HG02571 (cell line): ENCODE results near the gene LILRA1.
"Not testable (repeated sequence)": the region's sequence is repeated elsewhere in the genome, so short reads cannot be mapped to it uniquely, and the experiment has no call there.

Experiments used
- ATAC-seq: cut with Tn5 transposase; IDR thresholded peaks from one replicate; pipeline ENCODE4 v1.9.1; 2021; ENCODE audit warnings: mild to moderate bottlenecking, moderate library complexity; ENCODE audit not compliant: unreplicated experiment

LILRA1 gene

GRCh38 chr19:54593445-54593844, at the start of gene LILRA1:
TSS of gene LILRA1 (plus strand) at chr19:54593632. CDS start at chr19:54594245, 613 bp downstream.
- ATAC-seq = not testable (repeated sequence)

DNA sequence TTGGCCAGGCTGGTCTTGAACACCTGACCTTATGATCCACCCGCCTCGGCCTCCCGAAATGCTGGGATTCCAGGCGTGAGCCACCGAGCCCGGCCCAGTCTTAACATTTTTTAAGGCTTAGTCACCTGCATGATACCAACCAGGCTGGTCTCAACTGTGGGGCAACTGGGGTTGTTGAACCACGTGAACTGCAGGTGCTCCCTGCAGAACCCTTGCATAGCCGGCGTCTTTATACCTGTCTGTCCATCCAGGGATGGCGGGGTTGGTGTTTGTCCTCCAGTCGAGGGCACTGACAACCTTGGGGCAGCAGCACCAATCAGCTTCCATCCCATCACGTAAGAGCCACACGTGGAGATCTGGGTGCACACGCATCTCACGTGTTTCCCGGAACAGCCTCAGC, 44.6 kb upstream of the LILRA1 start:
- no peak for ATAC-seq

- ATAC-seq = no peak
These were observed 44.2 kb upstream of the LILRA1 start for GRCh38 chr19:54549224-54549623.

DNA sequence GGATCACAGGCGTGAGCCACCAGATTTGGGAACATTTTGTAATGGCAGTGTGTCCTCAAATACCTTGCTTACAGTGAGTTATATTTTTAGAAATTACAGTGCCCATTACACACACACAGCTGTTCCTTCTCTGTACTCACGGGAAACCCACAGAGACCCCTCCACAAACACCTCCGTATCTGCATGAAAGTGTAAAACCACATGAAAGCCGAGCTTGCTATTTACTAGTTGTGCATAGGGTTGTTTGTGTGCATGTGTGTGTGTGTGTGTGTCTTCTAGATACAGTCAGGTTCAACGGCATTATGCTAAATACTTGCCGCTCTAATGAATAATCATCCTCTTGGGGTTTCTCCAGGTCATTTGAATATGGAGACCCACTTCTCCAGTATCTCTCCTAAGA, 42.1 kb upstream of the LILRA1 start:
- no peak for ATAC-seq

DNA sequence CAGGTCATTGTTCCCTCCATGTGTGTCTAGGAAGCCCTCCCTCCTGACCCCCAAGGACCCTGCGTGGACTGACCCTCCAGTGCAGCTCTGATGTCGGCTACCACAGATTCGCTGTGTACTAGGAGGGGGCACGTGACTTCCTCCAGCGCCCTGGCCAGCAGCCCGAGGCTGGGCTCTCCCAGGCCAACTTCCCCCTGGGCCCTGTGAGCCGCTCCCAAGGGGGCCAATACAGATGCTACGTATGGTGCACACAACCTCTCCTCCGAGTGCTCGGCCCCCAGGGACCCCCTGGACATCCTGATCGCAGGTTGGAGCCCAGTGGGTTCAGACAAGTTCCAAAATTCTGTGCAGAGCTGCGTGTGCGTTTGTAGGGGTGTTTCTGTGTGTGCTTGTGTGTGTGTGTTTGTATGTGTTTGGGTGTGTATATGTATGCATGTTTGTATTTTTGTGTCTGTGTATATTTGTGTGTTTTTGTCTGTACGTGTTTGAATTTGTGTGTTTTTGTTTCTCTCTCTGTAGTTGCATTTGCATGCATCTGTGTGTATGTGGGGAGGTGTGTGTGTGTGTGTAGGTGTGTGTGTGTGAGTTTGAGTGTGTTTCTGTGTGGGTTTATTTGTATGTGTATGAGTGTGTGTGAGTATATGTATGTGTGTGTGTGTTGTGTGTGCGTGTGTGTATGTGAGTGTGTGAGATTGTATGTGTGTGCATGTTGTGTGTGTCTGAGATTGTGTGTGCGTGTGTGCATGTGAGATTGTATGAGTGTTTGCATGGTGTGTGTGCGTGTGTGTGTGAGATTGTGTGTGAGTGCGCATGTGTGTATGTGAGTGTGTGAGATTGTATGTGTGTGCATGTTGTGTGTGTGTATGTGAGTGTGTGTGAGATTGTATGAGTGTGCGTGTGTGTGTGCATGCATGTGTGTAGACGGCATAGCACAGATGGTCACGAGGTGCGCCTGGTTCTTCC, 41.2 kb upstream of the LILRA1 start:
- no peak for ATAC-seq

- no peak for ATAC-seq
These were observed 40.5 kb upstream of the LILRA1 start for GRCh38 chr19:54552913-54553310.

GRCh38 chr19:54554006-54554405, 39.4 kb upstream of the LILRA1 start:
- no peak for ATAC-seq

- ATAC-seq = no peak
These were observed 38.5 kb upstream of the LILRA1 start for GRCh38 chr19:54554896-54555295.

DNA sequence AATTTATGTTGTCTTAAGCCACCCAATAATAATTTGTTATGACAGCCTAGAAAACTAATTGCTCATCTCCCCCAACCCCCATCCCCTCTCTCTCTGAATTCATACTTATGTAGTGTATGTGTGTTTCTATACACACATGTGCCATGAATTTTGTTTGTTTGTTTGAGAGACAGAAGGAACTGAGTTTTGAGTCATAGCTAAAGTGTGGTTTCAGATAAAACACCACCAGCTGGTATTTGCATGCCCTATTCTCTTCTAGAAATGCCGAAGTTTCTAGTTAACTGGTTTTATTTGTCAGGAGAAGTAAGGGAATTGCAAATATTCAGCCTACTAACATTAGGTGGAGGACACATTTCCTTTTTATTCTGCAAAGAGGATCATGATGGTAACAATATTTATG, 37.2 kb upstream of the LILRA1 start:
- no peak for ATAC-seq

DNA sequence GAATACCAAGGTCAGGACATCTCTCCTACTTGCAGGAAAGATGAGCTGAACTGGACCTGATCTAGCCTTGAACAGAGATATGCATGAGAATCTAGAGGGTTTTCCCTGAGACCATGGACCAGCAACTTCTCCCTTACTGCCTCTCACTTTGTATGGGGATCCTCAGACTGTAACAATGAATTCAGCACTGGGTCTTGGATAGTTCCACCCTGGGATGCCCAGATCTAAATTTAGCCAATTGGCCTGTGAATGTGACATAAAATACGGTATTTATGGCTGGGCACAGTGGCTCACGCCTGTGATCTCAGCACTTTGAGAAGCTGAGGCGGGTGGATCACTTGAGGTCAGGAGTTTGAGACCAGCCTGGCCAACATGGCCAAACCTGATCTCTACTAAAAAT, 35.1 kb upstream of the LILRA1 start:
- ATAC-seq = no peak

- ATAC-seq = no peak
These were observed 32.5 kb upstream of the LILRA1 start for GRCh38 chr19:54560881-54561385.

DNA sequence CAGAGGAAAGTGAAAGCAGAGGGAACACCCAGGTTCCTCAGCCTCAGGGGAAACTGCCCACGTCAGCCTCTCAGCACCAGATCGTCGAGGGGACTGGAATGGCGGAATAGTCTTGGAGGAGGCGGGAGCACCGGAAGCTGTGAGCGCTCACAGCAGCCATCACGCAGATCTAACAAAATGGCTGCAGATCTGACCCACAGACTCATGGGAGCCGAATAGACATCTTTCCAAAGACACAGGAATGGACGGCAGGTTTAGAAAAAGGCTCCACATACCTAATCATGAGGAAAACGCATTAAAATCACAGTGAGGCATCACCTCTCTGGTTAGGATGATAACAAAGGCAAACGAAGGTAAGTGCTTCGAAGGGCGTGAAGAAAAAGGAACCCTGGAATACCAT, 31.6 kb upstream of the LILRA1 start:
- no peak for ATAC-seq

DNA sequence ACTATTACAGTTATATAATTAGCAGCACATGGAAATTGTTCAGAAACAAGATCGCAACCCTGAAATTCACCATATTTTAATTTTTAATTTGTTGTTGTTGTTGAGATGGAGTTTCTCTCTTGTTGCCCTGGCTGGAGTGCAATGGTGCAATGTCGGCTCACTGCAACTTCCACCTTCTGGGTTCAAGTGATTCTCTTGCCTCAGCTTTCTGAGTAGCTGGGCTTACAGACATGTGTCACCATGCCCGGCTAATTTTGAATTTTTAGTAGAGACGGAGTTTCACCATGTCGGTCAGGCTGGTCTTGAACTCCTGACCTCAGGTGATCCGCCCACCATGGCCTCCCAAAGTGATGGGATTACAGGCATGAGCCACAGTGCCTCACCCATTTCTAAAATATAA, 30.2 kb upstream of the LILRA1 start:
- not testable (repeated sequence) for ATAC-seq

DNA sequence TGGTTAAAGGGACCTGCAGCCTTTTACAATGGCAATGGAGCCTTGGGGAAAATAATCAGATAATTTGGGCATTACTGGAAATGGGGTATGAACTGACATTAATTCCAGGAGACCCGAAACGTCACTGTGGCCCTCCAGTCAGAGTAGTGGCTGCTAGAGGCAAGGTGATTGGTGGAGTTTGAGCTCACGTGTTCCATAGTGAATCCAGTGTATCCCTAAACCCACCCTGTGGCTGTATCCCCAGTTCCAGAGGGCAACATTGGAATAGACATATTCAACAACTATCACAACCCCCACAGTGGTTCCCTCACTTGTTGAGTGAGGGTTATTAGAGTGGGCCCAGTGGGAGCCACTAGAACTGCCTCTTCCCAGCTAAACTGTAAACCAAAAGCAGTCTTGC, 23.1 kb upstream of the LILRA1 start:
- no peak for ATAC-seq

GRCh38 chr19:54571715-54572615, 21.5 kb upstream of the LILRA1 start:
- not testable (repeated sequence) for ATAC-seq

DNA sequence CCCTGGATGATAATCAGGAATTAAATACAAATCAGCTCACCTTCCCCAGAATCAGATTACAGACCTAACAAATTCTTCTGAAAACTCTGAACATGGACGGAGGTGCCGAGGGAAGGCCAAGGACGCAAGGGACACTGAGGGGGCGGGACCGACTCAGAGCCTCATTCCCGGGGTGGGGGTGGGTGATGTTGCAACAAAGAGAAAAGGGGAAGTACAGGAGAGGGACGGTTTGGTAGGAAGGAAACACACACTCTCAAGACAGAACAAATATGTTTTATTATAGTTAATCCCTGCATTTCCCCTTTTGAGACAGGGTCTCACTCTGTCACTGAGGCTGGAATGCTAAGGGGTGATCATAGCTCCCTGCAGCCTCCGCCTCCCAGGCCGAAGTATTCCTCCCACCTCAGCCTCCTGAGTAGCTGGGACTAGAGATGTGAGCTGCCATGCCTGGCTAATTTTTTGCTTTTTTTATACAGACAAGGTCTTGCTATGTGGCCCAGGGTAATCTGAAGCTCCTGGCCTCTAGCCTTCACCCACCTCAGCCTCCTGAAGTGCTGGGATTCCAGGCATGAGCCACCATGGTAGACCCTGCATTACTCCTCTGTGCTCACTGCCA, 20.6 kb upstream of the LILRA1 start:
- ATAC-seq = no peak

GRCh38 chr19:54573330-54573872, 20.0 kb upstream of the LILRA1 start, which contains the start of gene LILRA2:
TSS of gene LILRA2 (plus strand) at chr19:54573790. CDS start at chr19:54573879, 89 bp downstream.
- ATAC-seq = no peak

DNA sequence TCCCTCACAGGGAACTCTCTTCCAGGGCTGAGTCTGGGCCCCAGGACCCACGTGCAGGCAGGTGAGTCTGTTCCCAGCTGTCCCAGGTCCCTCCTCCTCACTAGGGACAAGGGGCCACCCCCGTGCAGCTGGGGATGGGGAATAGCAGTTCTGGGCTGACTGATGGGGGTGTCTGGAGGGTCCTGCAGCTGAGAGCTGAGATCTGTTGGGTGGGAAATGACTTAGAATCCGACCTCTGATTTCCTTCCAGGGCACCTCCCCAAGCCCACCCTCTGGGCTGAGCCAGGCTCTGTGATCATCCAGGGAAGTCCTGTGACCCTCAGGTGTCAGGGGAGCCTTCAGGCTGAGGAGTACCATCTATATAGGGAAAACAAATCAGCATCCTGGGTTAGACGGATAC, 19.4 kb upstream of the LILRA1 start:
- ATAC-seq = no peak

DNA sequence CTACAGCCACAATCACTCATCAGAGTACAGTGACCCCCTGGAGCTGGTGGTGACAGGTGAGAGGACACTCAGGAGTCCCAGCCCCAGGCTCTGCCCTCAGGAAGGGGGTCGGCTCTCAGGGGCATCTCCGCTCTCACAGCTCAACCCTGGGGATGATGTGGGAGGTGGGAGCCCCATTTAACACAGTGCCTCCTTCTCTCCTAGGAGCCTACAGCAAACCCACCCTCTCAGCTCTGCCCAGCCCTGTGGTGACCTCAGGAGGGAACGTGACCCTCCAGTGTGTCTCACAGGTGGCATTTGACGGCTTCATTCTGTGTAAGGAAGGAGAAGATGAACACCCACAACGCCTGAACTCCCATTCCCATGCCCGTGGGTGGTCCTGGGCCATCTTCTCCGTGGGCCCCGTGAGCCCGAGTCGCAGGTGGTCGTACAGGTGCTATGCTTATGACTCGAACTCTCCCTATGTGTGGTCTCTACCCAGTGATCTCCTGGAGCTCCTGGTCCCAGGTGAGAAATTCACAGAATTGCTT, 18.8 kb upstream of the LILRA1 start:
- no peak for ATAC-seq

DNA sequence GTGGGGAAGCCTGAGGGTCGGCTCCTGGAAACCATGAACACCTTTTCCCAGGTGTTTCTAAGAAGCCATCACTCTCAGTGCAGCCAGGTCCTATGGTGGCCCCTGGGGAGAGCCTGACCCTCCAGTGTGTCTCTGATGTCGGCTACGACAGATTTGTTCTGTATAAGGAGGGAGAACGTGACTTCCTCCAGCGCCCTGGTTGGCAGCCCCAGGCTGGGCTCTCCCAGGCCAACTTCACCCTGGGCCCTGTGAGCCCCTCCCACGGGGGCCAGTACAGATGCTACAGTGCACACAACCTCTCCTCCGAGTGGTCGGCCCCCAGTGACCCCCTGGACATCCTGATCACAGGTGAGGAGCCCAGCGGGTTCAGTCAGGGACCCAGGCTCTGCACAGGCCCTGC, 18.2 kb upstream of the LILRA1 start:
- not testable (repeated sequence) for ATAC-seq
